Ascending aorta (tissue), 2 donors: ENCODE data around the gene RFTN1. TPM values are rescaled to one million over a fixed set of nuclear protein-coding genes. Genes with fewer than 3 reads are reported as not detected.
A peak's percentile ranks its signal among the peaks of the same experiment; 100 is the strongest.

Source experiments
- DNase-seq, 2 donors: peaks; one replicate each; pipeline ENCODE4 v3.0.0-alpha.2; 2019; ENCODE audit warnings: low spot score in 2 of 2
- H3K27ac ChIP-seq, 2 donors: fragments of 200-600 bp; sonication (generic); one replicate each; pipeline ENCODE4 v1.5.1; 2016 to 2017; ENCODE audit warnings: mild to moderate bottlenecking in 1 of 2
- H3K27me3 ChIP-seq: fragments of 200-600 bp; sonication (generic); one replicate; pipeline ENCODE4 v1.5.1; 2017
- H3K36me3 ChIP-seq, 2 donors: fragments of 200-600 bp; sonication (generic); one replicate each; pipeline ENCODE4 v1.5.1; 2016
- H3K4me1 ChIP-seq, 2 donors: fragments of 200-600 bp; sonication (generic); one replicate each; pipeline ENCODE4 v1.5.1; 2016 to 2017; ENCODE audit warnings: mild to moderate bottlenecking in 1 of 2
- H3K4me3 ChIP-seq, 2 donors: fragments of 200-600 bp; sonication (generic); one replicate each; pipeline ENCODE4 v1.5.1; 2016 to 2017; ENCODE audit warnings: mild to moderate bottlenecking in 1 of 2
- H3K9me3 ChIP-seq, 2 donors: fragments of 200-600 bp; sonication (generic); one replicate each; pipeline ENCODE4 v1.5.1; 2016
- intact Hi-C: fragments of 100-400 bp; cut with DNase I; formaldehyde crosslinking; loops from one replicate; pipeline ENCODE4 v1.15.1; 2023
- total RNA-seq: library from RNA; depleted of rRNA; stranded (reverse); fragments of >200 nt; gene quantifications from one replicate; pipeline ENCODE4 v1.1.0, GENCODE V29; 2016
- TF ChIP-seq, protein P1 (sequence below), 3 experiments: fragments of 200-600 bp in 2 of 3; fragments of 450-650 bp in 1 of 3; sonication (generic) in 2 of 3; IDR thresholded peaks; one replicate each; pipeline ENCODE4 v1.5.1; 2016 to 2019; ENCODE audit warnings: antibody characterized with exemption in 3 of 3, mild to moderate bottlenecking in 1 of 3, moderate library complexity in 1 of 3

RFTN1 gene
- total RNA-seq, 1 donor from 2014 or later, result 72.6 TPM

GRCh38 chr3:16487511-16488175 is 25.9 kb downstream of the RFTN1 start:
- H3K27ac ChIP-seq, result no peak overlapping the region
- H3K4me1 ChIP-seq, result peaks cover 0 to 26% of the 10 kb centered on the region in 2 donors
- H3K27me3 ChIP-seq, result no peaks in the 10 kb centered on the region
- H3K4me3 ChIP-seq, result no peak overlapping the region
- DNase-seq, result no peak
- no peaks in the 10 kb centered on the region for H3K9me3 ChIP-seq
- TF ChIP-seq, protein P1, sequence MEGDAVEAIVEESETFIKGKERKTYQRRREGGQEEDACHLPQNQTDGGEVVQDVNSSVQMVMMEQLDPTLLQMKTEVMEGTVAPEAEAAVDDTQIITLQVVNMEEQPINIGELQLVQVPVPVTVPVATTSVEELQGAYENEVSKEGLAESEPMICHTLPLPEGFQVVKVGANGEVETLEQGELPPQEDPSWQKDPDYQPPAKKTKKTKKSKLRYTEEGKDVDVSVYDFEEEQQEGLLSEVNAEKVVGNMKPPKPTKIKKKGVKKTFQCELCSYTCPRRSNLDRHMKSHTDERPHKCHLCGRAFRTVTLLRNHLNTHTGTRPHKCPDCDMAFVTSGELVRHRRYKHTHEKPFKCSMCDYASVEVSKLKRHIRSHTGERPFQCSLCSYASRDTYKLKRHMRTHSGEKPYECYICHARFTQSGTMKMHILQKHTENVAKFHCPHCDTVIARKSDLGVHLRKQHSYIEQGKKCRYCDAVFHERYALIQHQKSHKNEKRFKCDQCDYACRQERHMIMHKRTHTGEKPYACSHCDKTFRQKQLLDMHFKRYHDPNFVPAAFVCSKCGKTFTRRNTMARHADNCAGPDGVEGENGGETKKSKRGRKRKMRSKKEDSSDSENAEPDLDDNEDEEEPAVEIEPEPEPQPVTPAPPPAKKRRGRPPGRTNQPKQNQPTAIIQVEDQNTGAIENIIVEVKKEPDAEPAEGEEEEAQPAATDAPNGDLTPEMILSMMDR (IDR thresholded peaks at IDR 0.05), result no peak
- intact Hi-C loops, result loop anchor here (5.0 kb wide), 1 partner anchor 80 kb away; no protein-coding TSS in a partner anchor
- peaks cover under 1 to 41% of the 10 kb centered on the region in 2 donors for H3K36me3 ChIP-seq

DNA sequence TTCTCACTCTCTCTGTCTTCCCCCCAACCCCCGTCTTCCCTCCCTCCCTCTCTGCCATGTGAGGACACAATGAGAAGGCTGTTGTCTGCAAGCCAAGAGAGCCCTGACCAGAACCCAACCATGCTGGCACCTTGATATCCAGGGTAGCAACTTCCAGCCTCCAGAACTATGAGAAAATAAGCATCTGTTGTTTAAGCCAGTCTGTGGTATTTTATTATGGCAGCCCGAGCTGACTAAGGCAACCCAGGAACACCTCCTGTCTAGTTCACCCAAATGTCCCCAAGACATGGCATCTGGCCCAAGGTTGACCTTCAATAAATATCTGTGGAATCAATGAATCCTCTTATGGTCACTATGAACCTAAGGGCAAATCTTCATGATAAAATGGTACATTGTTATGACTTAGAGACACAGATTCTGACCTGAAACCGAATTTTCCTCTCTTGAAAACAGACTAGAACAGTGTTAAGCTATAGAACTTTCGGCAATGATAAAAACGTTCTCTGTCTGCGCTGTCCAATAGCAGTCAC is 26.5 kb downstream of the RFTN1 start:
- Histone ChIP-seq H3K4me3 (no peak overlapping the region), H3K27ac (no peak overlapping the region), H3K36me3 (peaks cover 0 to 36% of the 10 kb centered on the region in 2 donors), H3K9me3 (no peaks in the 10 kb centered on the region), H3K27me3 (no peaks in the 10 kb centered on the region), H3K4me1 (peaks cover 3 to 33% of the 10 kb centered on the region in 2 donors)
- DNase-seq, result no peak
- intact Hi-C loops, result loop anchor here (5.0 kb wide), 1 partner anchor 80 kb away; no protein-coding TSS in a partner anchor
- TF ChIP-seq, protein P1 (IDR thresholded peaks at IDR 0.05), result no peak

DNA sequence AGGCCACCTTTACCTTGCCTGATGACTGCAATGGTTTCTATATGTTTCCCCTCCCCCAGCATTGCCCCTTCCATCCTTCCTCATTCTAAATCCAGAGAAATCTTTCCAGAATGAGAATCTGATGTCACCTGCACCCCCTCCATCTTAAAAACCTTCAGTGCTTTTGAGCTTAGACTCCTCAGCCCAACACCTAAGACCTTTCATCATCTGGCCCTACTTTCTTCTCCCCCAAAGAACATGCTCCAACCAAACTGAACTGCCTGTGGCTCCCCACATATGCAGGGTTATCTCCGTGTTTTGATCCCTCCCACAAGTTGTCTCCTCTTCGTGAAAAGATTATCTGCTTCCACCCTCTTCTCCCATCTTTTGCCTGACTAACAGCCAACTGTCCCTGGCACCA is 27.3 kb downstream of the RFTN1 start:
- intact Hi-C loops, result loop anchor here (5.0 kb wide), 1 partner anchor 79 kb away; no protein-coding TSS in a partner anchor
- TF ChIP-seq, protein P1 (IDR thresholded peaks at IDR 0.05), result no peak
- DNase-seq, result no peak
- H3K9me3 ChIP-seq, result no peaks in the 10 kb centered on the region
- H3K4me3 ChIP-seq, result no peak overlapping the region
- H3K36me3 ChIP-seq, result peaks cover 0 to 28% of the 10 kb centered on the region in 2 donors
- H3K4me1 ChIP-seq, result peaks cover 9 to 36% of the 10 kb centered on the region in 2 donors
- no peaks in the 10 kb centered on the region for H3K27me3 ChIP-seq
- no peak overlapping the region for H3K27ac ChIP-seq

GRCh38 chr3:16485395-16485992 is 28.0 kb downstream of the RFTN1 start:
- DNase-seq, result no peak
- H3K27me3 ChIP-seq, result no peaks in the 10 kb centered on the region
- intact Hi-C loops, result loop anchor here (5.0 kb wide), 1 partner anchor 78 kb away; no protein-coding TSS in a partner anchor
- TF ChIP-seq, protein P1 (IDR thresholded peaks at IDR 0.05), result no peak
- H3K9me3 ChIP-seq, result no peaks in the 10 kb centered on the region
- H3K36me3 ChIP-seq, result peaks cover 0 to 27% of the 10 kb centered on the region in 2 donors
- H3K27ac ChIP-seq, result peak overlapping the region in 1 of 2 donors; percentile 54
- no peak overlapping the region for H3K4me3 ChIP-seq
- peaks cover 9 to 38% of the 10 kb centered on the region in 2 donors for H3K4me1 ChIP-seq

DNA sequence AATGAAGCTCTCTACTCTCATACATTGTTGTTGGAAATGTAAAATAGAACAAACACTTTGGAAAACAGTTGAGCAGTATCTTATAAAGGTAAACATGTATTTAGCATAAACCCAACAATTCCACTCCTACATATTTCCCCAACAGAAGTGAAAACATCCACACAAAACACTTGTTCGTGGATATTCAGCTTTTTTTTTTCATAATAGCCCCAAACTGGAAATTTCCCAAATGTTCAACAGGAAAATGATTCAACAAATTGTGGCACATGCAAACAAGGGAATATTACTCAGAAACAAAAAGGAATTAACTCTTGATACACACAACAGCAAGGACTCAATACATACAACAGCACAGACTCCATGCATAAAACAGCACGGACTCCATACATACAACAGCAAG is 28.5 kb downstream of the RFTN1 start:
- no peak overlapping the region for H3K4me3 ChIP-seq
- intact Hi-C loops, result loop anchor here (5.0 kb wide), 1 partner anchor 78 kb away; no protein-coding TSS in a partner anchor
- DNase-seq, result no peak
- no peaks in the 10 kb centered on the region for H3K9me3 ChIP-seq
- no peaks in the 10 kb centered on the region for H3K27me3 ChIP-seq
- peak overlapping the region; percentile 42 to 54 for H3K27ac ChIP-seq
- TF ChIP-seq, protein P1 (IDR thresholded peaks at IDR 0.05), result no peak
- H3K4me1 ChIP-seq, result peaks cover 9 to 38% of the 10 kb centered on the region in 2 donors
- H3K36me3 ChIP-seq, result peaks cover 0 to 26% of the 10 kb centered on the region in 2 donors
